Measurements from ENCODE around the gene EPM2A. TPM values are rescaled to one million over a fixed set of nuclear protein-coding genes. Genes with fewer than 3 reads are reported as not detected.

Gene EPM2A
- total RNA-seq, 1 experiment from 2014 or later = 6.4 TPM

DNA sequence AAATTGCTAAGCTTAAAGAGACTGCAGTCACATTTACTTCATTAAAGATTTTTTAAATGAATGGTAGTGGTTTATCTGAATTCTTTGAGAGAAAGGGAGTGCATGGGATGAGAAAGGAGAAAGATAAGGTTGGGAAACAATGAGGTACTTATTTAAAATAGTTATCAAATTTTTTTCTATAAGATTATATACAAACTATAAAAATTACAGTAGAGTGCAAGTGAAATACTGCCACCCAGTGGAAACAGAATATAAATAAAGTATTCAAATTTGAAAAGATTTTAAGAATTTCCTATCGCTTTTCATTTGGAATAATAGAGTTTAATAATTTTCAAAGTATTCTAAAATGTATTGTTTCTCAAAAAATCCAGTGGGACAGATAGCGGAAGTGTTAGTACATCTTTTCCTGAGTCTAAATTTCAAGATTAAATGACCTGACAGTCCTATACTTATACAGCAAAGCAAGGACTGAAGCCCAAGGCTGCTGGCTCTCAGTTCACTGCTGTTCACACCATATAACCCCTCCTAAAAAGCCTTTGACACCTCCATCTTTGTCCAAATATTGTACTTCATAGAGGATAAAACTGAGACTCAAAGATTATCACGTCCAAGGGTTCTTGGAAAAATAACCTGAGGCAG, 31.1 kb downstream of the EPM2A start:
- Histone ChIP-seq H3K79me2 (ENCODE audit: insufficient read depth, low read length) (no peaks in the 10 kb centered on the region), H3K27me3 (ENCODE audit: insufficient read depth, low read length) (no peaks in the 10 kb centered on the region), H3K27ac (ENCODE audit: low read depth, low read length) (no peak overlapping the region), H2AFZ (ENCODE audit: low read depth, low read length, poor library complexity, severe bottlenecking) (no peak overlapping the region), H3K4me1 (ENCODE audit: control insufficient read depth in 1 of 2, insufficient read depth in 2 of 2, low read length in 2 of 2) (peaks cover 0 to 4% of the 10 kb centered on the region in 2 experiments; a peak in 1 of 4 replicates), H3K9me2 (ENCODE audit: insufficient read depth) (no peaks in the 10 kb centered on the region), H3K4me2 (ENCODE audit: low read length) (no peak overlapping the region), H4K20me1 (ENCODE audit: insufficient read depth) (no peaks in the 10 kb centered on the region), H3K9me3 (ENCODE audit: control insufficient read depth in 1 of 2, insufficient read depth in 1 of 2, low read depth in 1 of 2, low read length in 2 of 2) (no peaks in the 10 kb centered on the region; a peak in 1 of 4 replicates), H3K4me3 (replicated peaks in 1 of 2; ENCODE audit: low read depth in 1 of 2, low read length in 2 of 2) (no peak overlapping the region), H3K9ac (ENCODE audit: low read length) (no peak overlapping the region), H3K36me3 (ENCODE audit: control insufficient read depth in 1 of 2, insufficient read depth in 2 of 2, low read length in 2 of 2) (no peaks in the 10 kb centered on the region)
- ChIA-PET CTCF (interaction anchor here (0.7 to 1.4 kb wide), 9 partner anchors 9 to 1119 kb away, joined by 3 to 8 read pairs (median 5); no protein-coding TSS in a partner anchor), RAD21 (ENCODE audit: low non-redundant PET in 1 of 2, low total read pairs in 2 of 2, uncharacterized antibody in 2 of 2, unreplicated experiment in 2 of 2) (no interaction called here), POLR2A (no interaction called here)
- no peak for DNase-seq (ENCODE audit: low read depth, low spot score)
- intact Hi-C loops (cut with micrococcal nuclease) = loop anchor here (5.0 kb wide), 1 partner anchor 1122 kb away; no protein-coding TSS in a partner anchor
- TF ChIP-seq ZNF274 (IDR thresholded peaks at IDR 0.05; ENCODE audit: low read depth, low read length) (no peak), POLR2AphosphoS5 (IDR thresholded peaks at IDR 0.05; ENCODE audit: low read depth, low read length) (no peak), EGR1 (IDR thresholded peaks at IDR 0.05; ENCODE audit: low read depth) (no peak), RAD21 (IDR thresholded peaks at IDR 0.05; ENCODE audit: low read depth) (peak; percentile 61), CEBPB (IDR thresholded peaks at IDR 0.05; ENCODE audit: low read depth) (no peak)
- TF ChIP-seq, protein P1, sequence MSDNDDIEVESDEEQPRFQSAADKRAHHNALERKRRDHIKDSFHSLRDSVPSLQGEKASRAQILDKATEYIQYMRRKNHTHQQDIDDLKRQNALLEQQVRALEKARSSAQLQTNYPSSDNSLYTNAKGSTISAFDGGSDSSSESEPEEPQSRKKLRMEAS (IDR thresholded peaks at IDR 0.05) = no peak
- TF ChIP-seq, protein P2, sequence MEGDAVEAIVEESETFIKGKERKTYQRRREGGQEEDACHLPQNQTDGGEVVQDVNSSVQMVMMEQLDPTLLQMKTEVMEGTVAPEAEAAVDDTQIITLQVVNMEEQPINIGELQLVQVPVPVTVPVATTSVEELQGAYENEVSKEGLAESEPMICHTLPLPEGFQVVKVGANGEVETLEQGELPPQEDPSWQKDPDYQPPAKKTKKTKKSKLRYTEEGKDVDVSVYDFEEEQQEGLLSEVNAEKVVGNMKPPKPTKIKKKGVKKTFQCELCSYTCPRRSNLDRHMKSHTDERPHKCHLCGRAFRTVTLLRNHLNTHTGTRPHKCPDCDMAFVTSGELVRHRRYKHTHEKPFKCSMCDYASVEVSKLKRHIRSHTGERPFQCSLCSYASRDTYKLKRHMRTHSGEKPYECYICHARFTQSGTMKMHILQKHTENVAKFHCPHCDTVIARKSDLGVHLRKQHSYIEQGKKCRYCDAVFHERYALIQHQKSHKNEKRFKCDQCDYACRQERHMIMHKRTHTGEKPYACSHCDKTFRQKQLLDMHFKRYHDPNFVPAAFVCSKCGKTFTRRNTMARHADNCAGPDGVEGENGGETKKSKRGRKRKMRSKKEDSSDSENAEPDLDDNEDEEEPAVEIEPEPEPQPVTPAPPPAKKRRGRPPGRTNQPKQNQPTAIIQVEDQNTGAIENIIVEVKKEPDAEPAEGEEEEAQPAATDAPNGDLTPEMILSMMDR (IDR thresholded peaks at IDR 0.05 in 2 of 3, conservative IDR thresholded peaks at IDR 0.05 in 1 of 3; ENCODE audit: borderline replicate concordance in 1 of 3, insufficient read depth in 1 of 3, low read depth in 2 of 3, low read length in 2 of 3) = peak in 2 of 3 experiments; percentile 38 to 43; a peak in 2 of 6 replicates
- TF ChIP-seq, protein P3, sequence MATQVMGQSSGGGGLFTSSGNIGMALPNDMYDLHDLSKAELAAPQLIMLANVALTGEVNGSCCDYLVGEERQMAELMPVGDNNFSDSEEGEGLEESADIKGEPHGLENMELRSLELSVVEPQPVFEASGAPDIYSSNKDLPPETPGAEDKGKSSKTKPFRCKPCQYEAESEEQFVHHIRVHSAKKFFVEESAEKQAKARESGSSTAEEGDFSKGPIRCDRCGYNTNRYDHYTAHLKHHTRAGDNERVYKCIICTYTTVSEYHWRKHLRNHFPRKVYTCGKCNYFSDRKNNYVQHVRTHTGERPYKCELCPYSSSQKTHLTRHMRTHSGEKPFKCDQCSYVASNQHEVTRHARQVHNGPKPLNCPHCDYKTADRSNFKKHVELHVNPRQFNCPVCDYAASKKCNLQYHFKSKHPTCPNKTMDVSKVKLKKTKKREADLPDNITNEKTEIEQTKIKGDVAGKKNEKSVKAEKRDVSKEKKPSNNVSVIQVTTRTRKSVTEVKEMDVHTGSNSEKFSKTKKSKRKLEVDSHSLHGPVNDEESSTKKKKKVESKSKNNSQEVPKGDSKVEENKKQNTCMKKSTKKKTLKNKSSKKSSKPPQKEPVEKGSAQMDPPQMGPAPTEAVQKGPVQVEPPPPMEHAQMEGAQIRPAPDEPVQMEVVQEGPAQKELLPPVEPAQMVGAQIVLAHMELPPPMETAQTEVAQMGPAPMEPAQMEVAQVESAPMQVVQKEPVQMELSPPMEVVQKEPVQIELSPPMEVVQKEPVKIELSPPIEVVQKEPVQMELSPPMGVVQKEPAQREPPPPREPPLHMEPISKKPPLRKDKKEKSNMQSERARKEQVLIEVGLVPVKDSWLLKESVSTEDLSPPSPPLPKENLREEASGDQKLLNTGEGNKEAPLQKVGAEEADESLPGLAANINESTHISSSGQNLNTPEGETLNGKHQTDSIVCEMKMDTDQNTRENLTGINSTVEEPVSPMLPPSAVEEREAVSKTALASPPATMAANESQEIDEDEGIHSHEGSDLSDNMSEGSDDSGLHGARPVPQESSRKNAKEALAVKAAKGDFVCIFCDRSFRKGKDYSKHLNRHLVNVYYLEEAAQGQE (IDR thresholded peaks at IDR 0.05; ENCODE audit: low read depth) = no peak
- no peak for ATAC-seq
- no TSS peak for BruUV-seq (replicated peaks)
